GM21528 (cell line): ENCODE measurements around the gene HTN1.
"Not testable (repeated sequence)": the region's sequence is repeated elsewhere in the genome, so short reads cannot be mapped to it uniquely, and the experiment has no call there.

Experiments used
- ATAC-seq: cut with Tn5 transposase; IDR thresholded peaks from one replicate; pipeline ENCODE4 v1.9.1; 2021; ENCODE audit warnings: mild to moderate bottlenecking, moderate library complexity; ENCODE audit not compliant: unreplicated experiment, low FRiP score

The HTN1 gene

DNA sequence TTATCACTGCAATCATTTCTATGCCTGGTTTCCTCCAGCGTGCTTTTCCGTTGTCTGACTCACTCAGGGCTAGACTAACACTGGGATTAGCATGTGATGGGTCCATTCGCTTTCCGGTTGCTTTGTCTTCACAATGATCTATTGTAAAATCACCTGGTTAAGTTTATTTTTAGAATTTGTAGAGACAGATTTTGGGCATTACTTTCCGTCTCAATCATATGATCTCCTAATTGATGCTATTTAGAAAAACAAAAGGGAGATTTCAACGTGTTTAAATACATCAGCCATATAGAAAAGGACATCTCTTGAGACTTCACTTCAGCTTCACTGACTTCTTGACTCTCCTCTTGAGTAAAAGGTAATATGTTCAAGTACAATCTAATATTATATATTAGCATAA, at the start of gene HTN1:
HTN1 (plus strand) TSS at position 301 of the 400 bp plus-strand sequence. CDS start 2,639 bp downstream, outside the sequence.
- ATAC-seq, result not testable (repeated sequence)

DNA sequence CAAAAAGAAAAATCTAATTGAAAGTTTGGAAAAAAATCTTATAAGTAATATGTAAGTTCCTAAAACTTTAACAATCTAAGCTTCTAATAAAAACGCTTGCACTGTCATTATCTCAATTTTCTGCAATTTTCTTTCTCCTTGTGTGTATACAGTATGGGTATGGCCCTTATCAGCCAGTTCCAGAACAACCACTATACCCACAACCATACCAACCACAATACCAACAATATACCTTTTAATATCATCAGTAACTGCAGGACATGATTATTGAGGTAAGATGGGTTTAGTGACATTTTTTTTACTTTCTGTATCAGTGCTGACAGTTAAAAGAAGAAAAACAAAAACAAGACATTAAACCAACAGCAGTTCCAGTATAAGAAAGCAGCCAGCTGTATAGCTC, 49.5 kb upstream of the HTN1 start:
- no peak for ATAC-seq

DNA sequence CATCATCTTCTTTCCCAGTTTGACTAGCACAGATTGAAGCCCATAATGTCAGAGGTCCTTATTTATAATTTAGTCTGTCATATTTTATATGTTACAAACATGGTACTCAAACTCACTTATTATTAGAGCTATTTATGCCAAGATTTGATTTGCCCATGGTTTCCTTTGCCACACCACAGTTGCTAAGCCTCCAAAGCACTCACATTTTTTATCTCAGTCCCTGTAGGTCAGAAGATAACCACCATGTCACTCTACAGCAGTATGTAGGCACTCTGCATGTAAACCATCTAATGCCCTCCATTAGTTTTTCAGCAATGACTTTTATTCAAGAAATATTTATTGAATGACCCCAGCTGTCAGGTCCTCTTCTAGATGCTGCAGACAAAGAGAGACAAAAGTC, 47.7 kb upstream of the HTN1 start:
- no peak for ATAC-seq

DNA sequence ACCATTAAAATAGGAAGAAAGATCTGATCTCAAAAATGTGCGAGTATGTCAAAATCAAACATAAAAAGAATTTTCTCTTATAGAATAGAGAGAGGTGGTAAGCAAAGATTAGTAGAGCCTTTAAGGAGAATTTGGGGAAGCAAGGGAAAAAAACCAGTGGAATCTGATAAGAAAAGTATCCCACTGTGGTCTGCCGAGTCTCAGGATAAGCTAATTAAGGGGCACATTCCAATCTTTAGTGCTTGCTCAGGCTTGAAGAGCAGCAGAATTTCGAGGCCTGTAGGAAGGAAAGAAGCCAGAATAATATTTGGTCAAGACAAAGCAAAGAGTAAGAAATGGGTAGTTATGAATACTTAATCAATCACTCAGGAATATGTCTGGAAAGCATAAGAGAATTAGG, 41.5 kb upstream of the HTN1 start:
- no peak for ATAC-seq

GRCh38 chr4:70019006-70019405, 31.2 kb upstream of the HTN1 start:
- not testable (repeated sequence) for ATAC-seq

DNA sequence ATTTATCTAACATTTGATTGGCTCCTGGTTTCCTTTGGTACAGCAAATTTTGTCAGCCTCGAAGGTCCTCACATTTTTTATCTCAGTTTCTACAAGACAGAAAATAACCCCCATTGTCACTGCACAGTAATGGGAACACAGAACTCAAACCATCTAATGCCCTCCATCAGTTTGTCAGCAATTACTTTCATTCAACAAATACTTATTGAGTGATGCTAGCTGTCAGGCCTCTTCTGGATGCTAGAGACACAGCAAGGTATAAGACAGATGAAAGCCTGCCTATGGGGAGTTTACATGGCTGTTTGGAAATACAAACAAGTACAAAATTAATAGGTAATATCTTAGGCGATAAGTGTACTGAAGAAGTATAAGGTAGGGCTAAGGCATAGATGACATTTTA, 27.0 kb upstream of the HTN1 start:
- ATAC-seq, result no peak

GRCh38 chr4:70027011-70027410, 23.2 kb upstream of the HTN1 start:
- no peak for ATAC-seq

DNA sequence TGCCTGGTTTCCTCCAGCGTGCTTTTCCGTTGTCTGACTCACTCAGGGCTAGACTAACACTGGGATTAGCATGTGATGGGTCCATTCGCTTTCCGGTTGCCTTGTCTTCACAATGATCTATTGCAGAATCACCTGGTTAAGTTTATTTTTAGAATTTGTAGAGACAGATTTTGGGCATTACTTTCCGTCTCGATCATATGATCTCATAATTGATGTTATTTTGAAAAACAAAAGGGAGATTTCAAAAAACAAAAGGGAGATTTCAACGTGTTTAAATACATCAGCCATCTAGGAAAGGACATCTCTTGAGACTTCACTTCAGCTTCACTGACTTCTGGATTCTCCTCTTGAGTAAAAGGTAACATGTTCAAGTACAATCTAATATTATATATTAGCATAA, 22.1 kb upstream of the HTN1 start, which contains the start of gene HTN3:
HTN3 (plus strand) TSS at position 301 of the 400 bp plus-strand sequence. CDS start 2,282 bp downstream, outside the sequence.
- not testable (repeated sequence) for ATAC-seq

- ATAC-seq, result not testable (repeated sequence)
Measured at GRCh38 chr4:70037559-70037958, 12.7 kb upstream of the HTN1 start.

DNA sequence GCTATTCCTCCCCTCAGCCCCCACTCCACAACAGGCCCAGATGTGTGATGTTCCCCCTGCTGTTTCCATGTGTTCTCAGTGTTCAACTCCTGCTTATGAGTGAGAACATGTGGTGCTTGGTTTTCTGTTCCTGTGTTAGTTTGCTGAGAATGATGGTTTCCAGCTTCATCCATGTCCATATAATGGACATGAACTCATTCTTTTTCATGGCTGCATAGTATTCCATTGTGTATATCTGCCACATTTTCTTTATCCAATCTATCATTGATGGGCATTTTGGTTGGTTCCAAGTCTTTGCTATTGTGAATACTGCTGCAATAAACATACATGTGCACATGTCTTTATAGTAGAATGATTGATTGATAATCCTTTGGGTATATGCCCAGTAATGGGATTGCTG, 10.3 kb upstream of the HTN1 start:
- not testable (repeated sequence) for ATAC-seq

DNA sequence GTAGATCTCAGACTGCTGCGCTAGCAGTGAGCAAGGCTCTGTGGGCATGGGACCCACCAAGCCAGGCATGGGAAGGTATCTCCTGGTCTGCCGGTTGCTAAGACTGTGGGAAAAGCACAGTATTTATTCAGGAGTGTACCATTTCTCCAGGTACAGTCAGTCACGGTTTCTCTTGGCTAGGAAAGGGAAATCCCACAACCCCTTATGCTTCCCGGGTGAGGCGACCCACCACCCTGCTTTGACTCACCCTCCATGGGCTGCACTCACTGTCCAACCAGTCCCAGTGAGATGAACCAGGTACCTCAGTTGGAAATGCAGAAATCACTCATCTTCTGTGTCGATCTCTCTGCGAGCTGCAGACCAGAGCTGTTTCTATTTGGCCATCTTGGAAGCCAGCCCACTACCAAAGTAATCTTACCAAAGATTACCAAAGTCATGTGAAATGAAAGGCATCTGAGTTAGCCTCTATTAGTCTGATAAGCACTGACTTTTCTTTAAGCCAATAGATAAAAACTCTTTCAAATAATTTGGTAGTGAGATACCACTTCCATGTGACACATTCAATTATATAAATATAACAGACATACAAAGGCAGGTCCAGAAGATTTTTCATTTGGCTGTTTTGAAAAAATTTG, 8.5 kb upstream of the HTN1 start:
- ATAC-seq, result no peak

- ATAC-seq, result not testable (repeated sequence)
Measured at GRCh38 chr4:70056534-70056933, 6.3 kb downstream of the HTN1 start.

- no peak for ATAC-seq
Measured at GRCh38 chr4:70057651-70058050, 7.4 kb downstream of the HTN1 start.

GRCh38 chr4:70059149-70059548, 8.9 kb downstream of the HTN1 start:
- no peak for ATAC-seq

GRCh38 chr4:70062000-70062399, 11.8 kb downstream of the HTN1 start:
- peak; percentile 89 for ATAC-seq

- ATAC-seq, result no peak
Measured at GRCh38 chr4:70080205-70080604, 30.0 kb downstream of the HTN1 start.

- ATAC-seq, result no peak
Measured at GRCh38 chr4:70099206-70099605, 49.0 kb downstream of the HTN1 start.
